B cell (primary cell): ENCODE data around the gene MYCBP.

Source experiments
- CTCF ChIP-seq: fragments of 200-600 bp; IDR thresholded peaks from one replicate; pipeline ENCODE4 v1.8.0; 2022; ENCODE audit warnings: antibody characterized with exemption, mild to moderate bottlenecking
- EZH2 ChIP-seq: IDR thresholded peaks from 2 replicates; pipeline ENCODE4 v1.6.1; 2012; ENCODE audit warnings: borderline replicate concordance, low read depth, mild to moderate bottlenecking, moderate library complexity, low read length; ENCODE audit not compliant: insufficient read depth, poor library complexity, severe bottlenecking

GRCh38 chr1:38829368-38829767, 43.8 kb downstream of the MYCBP start:
- no peak for TF ChIP-seq CTCF
- no peak for TF ChIP-seq EZH2
